ENCODE results near the gene LGR5.

The LGR5 gene

DNA sequence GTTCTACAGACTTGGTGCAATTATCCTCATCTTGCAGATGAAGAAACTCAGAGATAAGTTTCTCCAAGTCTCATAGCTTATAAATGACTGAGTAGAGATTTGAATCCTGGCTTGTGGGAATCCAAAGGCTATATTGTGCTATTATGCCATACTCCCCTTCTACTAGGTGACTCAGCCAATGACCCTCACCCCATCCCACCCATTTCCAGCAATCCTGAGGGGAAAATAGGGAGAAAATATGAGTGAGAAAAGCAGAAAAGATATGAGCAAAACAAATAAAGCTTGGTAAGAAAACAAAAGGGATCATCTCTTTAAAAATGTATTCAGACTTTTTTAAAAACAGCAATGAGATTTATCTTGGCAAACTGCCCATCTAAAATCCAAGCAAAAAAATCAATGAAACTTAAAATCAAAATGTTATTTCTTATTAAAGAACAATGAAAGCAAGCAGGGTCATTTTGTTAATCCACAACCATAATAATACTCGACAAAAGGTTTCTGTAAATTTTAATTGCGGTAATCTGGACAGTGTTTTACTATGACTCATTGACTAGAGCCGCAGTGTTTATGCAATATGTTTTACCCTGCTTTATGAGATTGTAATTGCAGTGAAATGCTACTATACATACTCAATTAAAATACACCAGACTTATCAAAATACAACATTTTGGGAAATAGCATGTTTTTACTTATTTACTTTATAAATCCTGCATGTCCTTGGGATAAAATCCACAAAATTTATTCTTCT is 13.1 kb upstream of the LGR5 start:
- TF ChIP-seq EP300 (IDR thresholded peaks at IDR 0.05; ENCODE audit: borderline replicate concordance) = no peak
- TF ChIP-seq, protein P1, sequence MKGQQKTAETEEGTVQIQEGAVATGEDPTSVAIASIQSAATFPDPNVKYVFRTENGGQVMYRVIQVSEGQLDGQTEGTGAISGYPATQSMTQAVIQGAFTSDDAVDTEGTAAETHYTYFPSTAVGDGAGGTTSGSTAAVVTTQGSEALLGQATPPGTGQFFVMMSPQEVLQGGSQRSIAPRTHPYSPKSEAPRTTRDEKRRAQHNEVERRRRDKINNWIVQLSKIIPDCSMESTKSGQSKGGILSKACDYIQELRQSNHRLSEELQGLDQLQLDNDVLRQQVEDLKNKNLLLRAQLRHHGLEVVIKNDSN (IDR thresholded peaks at IDR 0.05) = no peak
- TF ChIP-seq, protein P2, sequence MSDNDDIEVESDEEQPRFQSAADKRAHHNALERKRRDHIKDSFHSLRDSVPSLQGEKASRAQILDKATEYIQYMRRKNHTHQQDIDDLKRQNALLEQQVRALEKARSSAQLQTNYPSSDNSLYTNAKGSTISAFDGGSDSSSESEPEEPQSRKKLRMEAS (IDR thresholded peaks at IDR 0.05) = no peak
- TF ChIP-seq YY1 (IDR thresholded peaks at IDR 0.05; ENCODE audit: low read depth) = no peak
- no peak for TF ChIP-seq TAF1 (IDR thresholded peaks at IDR 0.05; ENCODE audit: low read depth)

GRCh38 chr12:71430756-71431155 is 8.8 kb upstream of the LGR5 start:
- no peak for TF ChIP-seq ZBTB7A (IDR thresholded peaks at IDR 0.05; ENCODE audit: low read depth)
- TF ChIP-seq, protein P2 (IDR thresholded peaks at IDR 0.05) = no peak
- TF ChIP-seq EP300 (IDR thresholded peaks at IDR 0.05; ENCODE audit: borderline replicate concordance) = no peak
- TF ChIP-seq, protein P1 (IDR thresholded peaks at IDR 0.05) = no peak
- no peak for TF ChIP-seq TEAD4 (IDR thresholded peaks at IDR 0.05)
- no peak for TF ChIP-seq TAF1 (IDR thresholded peaks at IDR 0.05; ENCODE audit: low read depth)

DNA sequence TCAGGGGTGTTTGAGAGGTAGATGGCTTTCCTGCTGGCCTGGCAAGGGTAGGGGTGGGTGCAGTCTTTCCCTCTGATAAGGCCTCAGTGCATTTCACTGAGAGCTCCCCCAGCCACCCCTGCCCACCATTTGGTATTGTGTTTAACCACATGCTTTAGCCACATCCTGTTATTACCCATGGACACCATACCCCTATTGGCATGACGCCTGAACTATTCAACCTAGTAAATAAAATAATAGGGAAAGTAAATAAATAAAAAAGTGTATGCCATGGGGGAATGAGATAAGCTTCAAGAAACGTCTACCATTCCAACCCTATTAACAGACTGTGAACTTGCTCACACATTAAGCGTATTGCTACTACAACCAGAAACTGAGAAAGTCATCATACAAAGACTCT is 7.6 kb upstream of the LGR5 start:
- TF ChIP-seq FOXM1 (IDR thresholded peaks at IDR 0.05; ENCODE audit: borderline replicate concordance, low read depth) (no peak), EGR1 (IDR thresholded peaks at IDR 0.05) (no peak), EP300 (IDR thresholded peaks at IDR 0.05; ENCODE audit: borderline replicate concordance) (no peak), CREB1 (IDR thresholded peaks at IDR 0.05; ENCODE audit: low read depth) (no peak), TEAD4 (IDR thresholded peaks at IDR 0.05) (no peak), YY1 (IDR thresholded peaks at IDR 0.05; ENCODE audit: low read depth) (no peak), TCF12 (IDR thresholded peaks at IDR 0.05; ENCODE audit: low read depth) (no peak), ZBTB7A (IDR thresholded peaks at IDR 0.05; ENCODE audit: low read depth) (no peak), CEBPB (IDR thresholded peaks at IDR 0.05) (no peak), NFIC (IDR thresholded peaks at IDR 0.05) (no peak), RAD21 (IDR thresholded peaks at IDR 0.05; ENCODE audit: low read depth) (no peak), TAF1 (IDR thresholded peaks at IDR 0.05; ENCODE audit: low read depth) (no peak)
- TF ChIP-seq, protein P2 (IDR thresholded peaks at IDR 0.05) = no peak
- TF ChIP-seq, protein P3, sequence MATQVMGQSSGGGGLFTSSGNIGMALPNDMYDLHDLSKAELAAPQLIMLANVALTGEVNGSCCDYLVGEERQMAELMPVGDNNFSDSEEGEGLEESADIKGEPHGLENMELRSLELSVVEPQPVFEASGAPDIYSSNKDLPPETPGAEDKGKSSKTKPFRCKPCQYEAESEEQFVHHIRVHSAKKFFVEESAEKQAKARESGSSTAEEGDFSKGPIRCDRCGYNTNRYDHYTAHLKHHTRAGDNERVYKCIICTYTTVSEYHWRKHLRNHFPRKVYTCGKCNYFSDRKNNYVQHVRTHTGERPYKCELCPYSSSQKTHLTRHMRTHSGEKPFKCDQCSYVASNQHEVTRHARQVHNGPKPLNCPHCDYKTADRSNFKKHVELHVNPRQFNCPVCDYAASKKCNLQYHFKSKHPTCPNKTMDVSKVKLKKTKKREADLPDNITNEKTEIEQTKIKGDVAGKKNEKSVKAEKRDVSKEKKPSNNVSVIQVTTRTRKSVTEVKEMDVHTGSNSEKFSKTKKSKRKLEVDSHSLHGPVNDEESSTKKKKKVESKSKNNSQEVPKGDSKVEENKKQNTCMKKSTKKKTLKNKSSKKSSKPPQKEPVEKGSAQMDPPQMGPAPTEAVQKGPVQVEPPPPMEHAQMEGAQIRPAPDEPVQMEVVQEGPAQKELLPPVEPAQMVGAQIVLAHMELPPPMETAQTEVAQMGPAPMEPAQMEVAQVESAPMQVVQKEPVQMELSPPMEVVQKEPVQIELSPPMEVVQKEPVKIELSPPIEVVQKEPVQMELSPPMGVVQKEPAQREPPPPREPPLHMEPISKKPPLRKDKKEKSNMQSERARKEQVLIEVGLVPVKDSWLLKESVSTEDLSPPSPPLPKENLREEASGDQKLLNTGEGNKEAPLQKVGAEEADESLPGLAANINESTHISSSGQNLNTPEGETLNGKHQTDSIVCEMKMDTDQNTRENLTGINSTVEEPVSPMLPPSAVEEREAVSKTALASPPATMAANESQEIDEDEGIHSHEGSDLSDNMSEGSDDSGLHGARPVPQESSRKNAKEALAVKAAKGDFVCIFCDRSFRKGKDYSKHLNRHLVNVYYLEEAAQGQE (IDR thresholded peaks at IDR 0.05; ENCODE audit: low read depth) = no peak
- TF ChIP-seq, protein P1 (IDR thresholded peaks at IDR 0.05) = no peak

DNA sequence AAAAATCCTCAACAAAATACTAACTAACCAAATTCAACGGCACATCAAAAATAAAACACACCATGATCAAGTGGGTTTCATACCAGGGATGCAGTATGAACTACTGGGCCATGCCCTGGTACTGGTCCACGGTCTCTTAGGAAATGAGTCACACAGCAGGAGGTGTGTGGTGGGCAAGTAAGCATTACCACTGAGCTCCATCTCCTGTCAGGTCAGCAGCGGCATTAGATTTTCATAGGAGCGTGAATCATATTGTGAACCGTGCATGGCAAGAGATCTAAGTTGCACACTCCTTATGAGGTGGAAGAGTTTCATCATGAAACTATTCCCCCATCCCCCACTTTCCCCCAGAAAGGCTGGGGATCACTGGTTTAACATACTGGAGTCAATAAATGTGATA is 6.7 kb upstream of the LGR5 start:
- TF ChIP-seq, protein P2 (IDR thresholded peaks at IDR 0.05) = no peak
- TF ChIP-seq YY1 (IDR thresholded peaks at IDR 0.05; ENCODE audit: low read depth) (no peak), EP300 (IDR thresholded peaks at IDR 0.05; ENCODE audit: borderline replicate concordance) (no peak), TCF12 (IDR thresholded peaks at IDR 0.05; ENCODE audit: low read depth) (no peak), ZBTB7A (IDR thresholded peaks at IDR 0.05; ENCODE audit: low read depth) (no peak), TEAD4 (IDR thresholded peaks at IDR 0.05) (no peak), EGR1 (IDR thresholded peaks at IDR 0.05) (no peak), TAF1 (IDR thresholded peaks at IDR 0.05; ENCODE audit: low read depth) (no peak), CEBPB (IDR thresholded peaks at IDR 0.05) (no peak), RAD21 (IDR thresholded peaks at IDR 0.05; ENCODE audit: low read depth) (no peak), NFIC (IDR thresholded peaks at IDR 0.05) (no peak), CREB1 (IDR thresholded peaks at IDR 0.05; ENCODE audit: low read depth) (no peak)
- TF ChIP-seq, protein P1 (IDR thresholded peaks at IDR 0.05) = no peak
- TF ChIP-seq, protein P3 (IDR thresholded peaks at IDR 0.05; ENCODE audit: low read depth) = no peak
